ENCODE data around the gene PRAC1. TPM values are rescaled to one million over a fixed set of nuclear protein-coding genes. Genes with fewer than 3 reads are reported as not detected.

The PRAC1 gene
- total RNA-seq, 1 experiment from 2014 or later, result not detected

GRCh38 chr17:48761114-48761513 lies 38.8 kb upstream of the PRAC1 start:
- intact Hi-C loops (cut with micrococcal nuclease; ENCODE audit: unreplicated experiment), result no loop called here
- Mint-ChIP-seq H3K36me3 (ENCODE audit: insufficient read depth, unreplicated experiment) (no peaks in the 10 kb centered on the region), H3K4me1 (ENCODE audit: low read depth, unreplicated experiment) (no peaks in the 10 kb centered on the region), H3K9me3 (ENCODE audit: low read depth, unreplicated experiment) (no peaks in the 10 kb centered on the region), H3K27ac (ENCODE audit: unreplicated experiment) (no peak overlapping the region), H3K4me3 (ENCODE audit: low read depth, unreplicated experiment) (no peak overlapping the region), H3K27me3 (ENCODE audit: unreplicated experiment) (peaks cover 77% of the 10 kb centered on the region)
- TF ChIP-seq, protein P1, sequence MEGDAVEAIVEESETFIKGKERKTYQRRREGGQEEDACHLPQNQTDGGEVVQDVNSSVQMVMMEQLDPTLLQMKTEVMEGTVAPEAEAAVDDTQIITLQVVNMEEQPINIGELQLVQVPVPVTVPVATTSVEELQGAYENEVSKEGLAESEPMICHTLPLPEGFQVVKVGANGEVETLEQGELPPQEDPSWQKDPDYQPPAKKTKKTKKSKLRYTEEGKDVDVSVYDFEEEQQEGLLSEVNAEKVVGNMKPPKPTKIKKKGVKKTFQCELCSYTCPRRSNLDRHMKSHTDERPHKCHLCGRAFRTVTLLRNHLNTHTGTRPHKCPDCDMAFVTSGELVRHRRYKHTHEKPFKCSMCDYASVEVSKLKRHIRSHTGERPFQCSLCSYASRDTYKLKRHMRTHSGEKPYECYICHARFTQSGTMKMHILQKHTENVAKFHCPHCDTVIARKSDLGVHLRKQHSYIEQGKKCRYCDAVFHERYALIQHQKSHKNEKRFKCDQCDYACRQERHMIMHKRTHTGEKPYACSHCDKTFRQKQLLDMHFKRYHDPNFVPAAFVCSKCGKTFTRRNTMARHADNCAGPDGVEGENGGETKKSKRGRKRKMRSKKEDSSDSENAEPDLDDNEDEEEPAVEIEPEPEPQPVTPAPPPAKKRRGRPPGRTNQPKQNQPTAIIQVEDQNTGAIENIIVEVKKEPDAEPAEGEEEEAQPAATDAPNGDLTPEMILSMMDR (IDR thresholded peaks at IDR 0.05; ENCODE audit: unreplicated experiment), result no peak
- no TSS peak for BruUV-seq (replicated peaks)
- no peak for DNase-seq
- CTCF ChIA-PET, result interaction anchor here (0.6 to 1.1 kb wide), 2 partner anchors 8 to 70 kb away, joined by 3 read pairs; no protein-coding TSS in a partner anchor

DNA sequence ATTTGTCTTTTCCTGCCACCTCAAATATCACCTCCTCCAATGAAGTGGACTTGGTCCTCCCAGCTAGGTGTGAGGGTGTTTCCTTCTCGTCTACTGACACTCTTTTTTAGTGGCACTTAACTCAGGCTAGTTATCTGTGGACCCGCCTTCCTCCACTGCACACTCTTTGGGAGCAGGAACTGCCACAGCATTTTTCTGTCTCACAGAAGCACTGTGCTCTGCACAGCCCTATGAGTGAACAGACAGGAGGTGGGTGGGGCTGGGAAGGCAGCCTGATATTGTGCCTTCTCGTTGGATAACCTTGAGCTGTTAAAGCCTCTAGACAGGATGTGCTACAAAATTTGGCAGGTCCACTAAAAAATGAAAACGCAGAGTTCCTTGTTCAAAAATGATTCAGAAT lies 38.1 kb upstream of the PRAC1 start:
- peak; percentile 14 for DNase-seq
- H3K27me3 Mint-ChIP-seq (ENCODE audit: unreplicated experiment), result peaks cover 84% of the 10 kb centered on the region
- CTCF ChIA-PET, result interaction anchor here (0.6 to 1.1 kb wide), 2 partner anchors 9 to 71 kb away, joined by 3 read pairs; no protein-coding TSS in a partner anchor
- BruUV-seq (replicated peaks), result no TSS peak
- no peaks in the 10 kb centered on the region for H3K9me3 Mint-ChIP-seq (ENCODE audit: low read depth, unreplicated experiment)
- no peak overlapping the region for H3K4me3 Mint-ChIP-seq (ENCODE audit: low read depth, unreplicated experiment)
- TF ChIP-seq, protein P1 (IDR thresholded peaks at IDR 0.05; ENCODE audit: unreplicated experiment), result no peak
- H3K36me3 Mint-ChIP-seq (ENCODE audit: insufficient read depth, unreplicated experiment), result no peaks in the 10 kb centered on the region
- H3K4me1 Mint-ChIP-seq (ENCODE audit: low read depth, unreplicated experiment), result no peaks in the 10 kb centered on the region
- H3K27ac Mint-ChIP-seq (ENCODE audit: unreplicated experiment), result no peak overlapping the region
- intact Hi-C loops (cut with micrococcal nuclease; ENCODE audit: unreplicated experiment), result no loop called here

DNA sequence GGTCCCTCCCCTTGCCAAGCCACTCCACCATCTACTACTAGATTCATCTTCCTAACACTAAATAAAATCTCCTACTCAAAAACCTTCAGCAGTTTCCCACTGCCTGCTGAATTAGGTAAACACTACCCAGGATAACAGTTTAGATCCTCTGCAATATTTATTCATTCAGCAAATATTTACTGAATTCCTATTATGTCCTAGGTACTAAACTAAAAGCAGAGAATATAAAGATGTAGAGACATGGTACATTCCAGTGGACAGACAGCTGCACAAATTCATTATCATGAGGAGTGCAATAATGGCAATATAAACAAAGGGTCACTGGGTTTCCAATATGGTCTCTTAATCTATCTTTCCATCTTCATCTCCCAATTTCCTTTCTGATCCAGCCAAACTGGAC lies 37.0 kb upstream of the PRAC1 start:
- Mint-ChIP-seq H3K27me3 (ENCODE audit: unreplicated experiment) (peaks cover 92% of the 10 kb centered on the region), H3K27ac (ENCODE audit: unreplicated experiment) (no peak overlapping the region), H3K9me3 (ENCODE audit: low read depth, unreplicated experiment) (no peaks in the 10 kb centered on the region), H3K4me3 (ENCODE audit: low read depth, unreplicated experiment) (no peak overlapping the region), H3K36me3 (ENCODE audit: insufficient read depth, unreplicated experiment) (no peaks in the 10 kb centered on the region), H3K4me1 (ENCODE audit: low read depth, unreplicated experiment) (no peaks in the 10 kb centered on the region)
- TF ChIP-seq, protein P1 (IDR thresholded peaks at IDR 0.05; ENCODE audit: unreplicated experiment), result no peak
- BruUV-seq (replicated peaks), result no TSS peak
- intact Hi-C loops (cut with micrococcal nuclease; ENCODE audit: unreplicated experiment), result no loop called here
- CTCF ChIA-PET, result no interaction called here
- DNase-seq, result no peak

GRCh38 chr17:48757524-48757961 lies 35.2 kb upstream of the PRAC1 start:
- TF ChIP-seq, protein P1 (IDR thresholded peaks at IDR 0.05; ENCODE audit: unreplicated experiment), result no peak
- Mint-ChIP-seq H3K4me1 (ENCODE audit: low read depth, unreplicated experiment) (peaks cover 16% of the 10 kb centered on the region), H3K27me3 (ENCODE audit: unreplicated experiment) (peaks cover 92% of the 10 kb centered on the region), H3K36me3 (ENCODE audit: insufficient read depth, unreplicated experiment) (no peaks in the 10 kb centered on the region), H3K27ac (ENCODE audit: unreplicated experiment) (no peak overlapping the region), H3K4me3 (ENCODE audit: low read depth, unreplicated experiment) (no peak overlapping the region), H3K9me3 (ENCODE audit: low read depth, unreplicated experiment) (no peaks in the 10 kb centered on the region)
- CTCF ChIA-PET, result no interaction called here
- BruUV-seq (replicated peaks), result no TSS peak
- intact Hi-C loops (cut with micrococcal nuclease; ENCODE audit: unreplicated experiment), result no loop called here
- no peak for DNase-seq
